Fibroblast of the aortic adventitia (primary cell): ENCODE results near the gene ZBTB7A. TPM values are rescaled to one million over a fixed set of nuclear protein-coding genes. Genes with fewer than 3 reads are reported as not detected.

Source experiments
- DNase-seq: peaks from one replicate; pipeline ENCODE4 v3.0.0-alpha.2; 2010; ENCODE audit warnings: low read depth
- H3K4me3 ChIP-seq: 2 replicates; pipeline ENCODE4 v1.5.1; 2011; ENCODE audit warnings: low read depth, mild to moderate bottlenecking, control low read depth, low read length, moderate library complexity
- total RNA-seq: library from RNA; depleted of rRNA; stranded (reverse); fragments of >200 nt; gene quantifications from 2 replicates; pipeline ENCODE4 v1.2.3, GENCODE V29; 2012; ENCODE audit warnings: low replicate concordance
- TF ChIP-seq, protein P1 (sequence below): IDR thresholded peaks from 2 replicates; pipeline ENCODE4 v1.5.1; 2011; ENCODE audit warnings: mild to moderate bottlenecking, low read length, control low read depth, inconsistent platforms; ENCODE audit not compliant: insufficient read depth

The ZBTB7A gene
- total RNA-seq, result 23.5 and 31.6 TPM in 2 replicates

DNA sequence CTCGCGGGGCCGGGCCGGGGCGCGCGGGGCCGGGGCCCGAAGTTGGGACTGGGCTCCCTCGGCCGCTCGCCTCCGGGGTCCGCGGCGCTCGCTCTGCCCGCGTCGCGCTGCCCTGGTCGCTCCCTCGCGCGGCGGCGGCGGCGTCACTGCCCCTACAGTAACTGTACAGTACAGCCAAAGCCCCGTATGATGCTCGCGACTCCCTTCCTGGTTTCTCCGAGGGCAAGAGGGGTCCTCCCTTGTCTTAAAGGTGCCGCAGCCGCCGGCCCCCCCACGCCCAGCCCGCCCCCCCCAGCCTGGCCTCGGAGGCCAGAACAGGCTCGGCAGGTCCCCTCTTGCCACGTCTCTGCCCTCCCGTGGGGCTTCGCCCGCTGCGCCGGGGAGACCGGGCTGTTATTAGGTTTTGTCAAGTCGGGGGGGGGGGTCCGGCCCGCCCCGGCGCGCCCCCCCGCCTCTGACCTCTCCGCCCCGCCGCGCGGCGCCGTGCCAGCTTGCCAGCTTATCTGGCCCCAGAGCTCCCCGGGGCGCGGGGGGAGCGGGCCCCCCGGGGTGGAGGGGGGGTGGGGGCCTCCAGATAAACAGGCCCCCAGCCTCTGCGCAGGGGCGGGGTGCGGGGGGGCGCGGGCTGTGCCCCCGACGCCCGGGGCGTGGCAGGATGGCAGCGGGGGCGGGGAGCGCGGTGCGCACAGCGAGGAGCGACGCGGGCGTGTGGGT is at the start of gene ZBTB7A:
Gene ZBTB7A, minus strand, starts transcription at position 218 of the 714 bp plus-strand sequence. CDS start 11,667 bp downstream, outside the sequence.
- TF ChIP-seq, protein P1, sequence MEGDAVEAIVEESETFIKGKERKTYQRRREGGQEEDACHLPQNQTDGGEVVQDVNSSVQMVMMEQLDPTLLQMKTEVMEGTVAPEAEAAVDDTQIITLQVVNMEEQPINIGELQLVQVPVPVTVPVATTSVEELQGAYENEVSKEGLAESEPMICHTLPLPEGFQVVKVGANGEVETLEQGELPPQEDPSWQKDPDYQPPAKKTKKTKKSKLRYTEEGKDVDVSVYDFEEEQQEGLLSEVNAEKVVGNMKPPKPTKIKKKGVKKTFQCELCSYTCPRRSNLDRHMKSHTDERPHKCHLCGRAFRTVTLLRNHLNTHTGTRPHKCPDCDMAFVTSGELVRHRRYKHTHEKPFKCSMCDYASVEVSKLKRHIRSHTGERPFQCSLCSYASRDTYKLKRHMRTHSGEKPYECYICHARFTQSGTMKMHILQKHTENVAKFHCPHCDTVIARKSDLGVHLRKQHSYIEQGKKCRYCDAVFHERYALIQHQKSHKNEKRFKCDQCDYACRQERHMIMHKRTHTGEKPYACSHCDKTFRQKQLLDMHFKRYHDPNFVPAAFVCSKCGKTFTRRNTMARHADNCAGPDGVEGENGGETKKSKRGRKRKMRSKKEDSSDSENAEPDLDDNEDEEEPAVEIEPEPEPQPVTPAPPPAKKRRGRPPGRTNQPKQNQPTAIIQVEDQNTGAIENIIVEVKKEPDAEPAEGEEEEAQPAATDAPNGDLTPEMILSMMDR, result no peak
- peak; percentile 70 for DNase-seq
- peak within 1 kb of the TSS; percentile 77 for H3K4me3 ChIP-seq

DNA sequence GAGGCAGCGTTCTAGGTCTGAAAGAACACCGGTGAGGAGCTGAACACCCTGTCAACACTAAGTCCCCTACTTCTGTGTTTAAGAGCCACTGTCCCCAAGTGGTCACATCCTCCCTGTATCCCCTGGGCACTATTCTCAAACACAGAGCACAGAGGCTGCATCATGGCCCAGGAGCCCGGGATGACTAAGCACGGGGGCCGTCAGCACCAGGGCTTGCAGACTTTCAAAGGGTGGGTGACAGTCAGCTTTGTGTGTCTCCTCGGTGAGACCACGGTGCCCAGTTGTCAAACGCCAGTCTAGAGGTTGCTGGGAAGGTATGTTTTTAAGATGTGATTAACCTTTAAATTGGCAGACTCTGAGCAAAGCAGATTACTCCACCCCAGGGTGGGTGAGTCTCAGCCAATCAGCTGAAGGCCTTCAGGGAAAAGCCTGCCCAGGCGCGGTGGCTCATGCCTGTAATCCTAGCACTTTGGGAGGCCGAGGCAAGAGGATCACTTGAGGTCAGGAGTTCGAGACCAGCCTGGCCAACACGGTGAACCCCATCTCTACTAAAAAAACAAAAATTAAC is 49.2 kb upstream of the ZBTB7A start:
- TF ChIP-seq, protein P1, result no peak
- no peak for DNase-seq

DNA sequence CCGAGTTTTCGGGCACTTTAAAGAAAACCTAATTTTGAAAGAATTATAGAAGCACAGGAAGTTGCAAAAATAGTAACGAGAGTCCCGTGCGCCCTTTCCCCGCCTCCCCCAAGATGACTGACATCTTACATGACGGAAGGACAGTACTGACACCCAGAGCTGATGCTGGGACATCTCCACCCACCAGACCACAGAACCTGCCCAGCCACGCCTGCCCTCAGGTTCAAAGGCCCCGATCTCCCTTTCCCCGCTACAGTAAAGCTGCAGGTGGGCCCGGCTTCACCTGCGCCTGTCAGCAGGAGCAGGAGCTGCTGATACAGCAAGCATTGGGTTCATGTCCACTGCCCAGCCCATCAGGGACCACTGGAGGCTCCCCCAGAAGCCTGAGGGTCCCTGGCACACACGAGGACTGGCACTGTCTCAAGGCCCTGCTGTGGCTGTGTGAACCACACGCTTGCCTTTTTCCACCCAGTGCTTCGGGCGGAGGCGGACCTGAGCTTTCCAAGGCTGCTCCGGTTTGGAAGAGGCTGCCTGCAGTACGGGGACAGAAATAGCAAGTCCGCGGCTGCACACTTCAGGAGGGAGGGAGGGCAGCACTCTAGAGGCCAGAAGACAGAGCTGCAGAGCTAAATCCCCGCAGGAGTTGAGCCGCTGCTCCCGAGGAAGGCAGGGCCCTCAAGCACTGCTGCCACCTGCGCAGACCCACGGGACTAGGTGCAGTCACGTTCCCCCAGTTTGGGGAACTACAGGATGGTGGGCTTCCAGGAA is 48.5 kb upstream of the ZBTB7A start:
- no peak overlapping the region for H3K4me3 ChIP-seq
- no peak for DNase-seq
- TF ChIP-seq, protein P1, result no peak

More for the DNA sequence above, 49.2 kb upstream of the ZBTB7A start:
- no peak overlapping the region for H3K4me3 ChIP-seq

DNA sequence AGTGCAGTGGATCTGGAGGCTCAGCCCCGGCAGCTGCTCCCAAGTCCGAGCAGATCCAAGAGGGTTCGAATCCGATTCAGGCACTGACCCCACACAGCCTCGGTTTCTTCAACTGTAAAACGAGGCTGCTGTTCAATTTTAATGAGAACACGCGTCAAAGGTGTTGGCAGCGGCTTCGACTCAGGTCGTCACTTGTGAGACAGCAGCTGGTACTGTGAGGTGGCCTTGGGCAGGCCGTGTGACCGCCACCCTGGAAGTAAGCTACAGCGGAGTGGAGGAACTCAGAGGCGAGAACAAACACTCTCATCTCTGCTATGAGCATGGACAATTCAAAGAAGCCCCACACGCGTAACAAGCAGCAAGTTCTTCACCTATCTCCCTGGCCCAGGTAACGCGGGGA is 47.5 kb upstream of the ZBTB7A start:
- no peak for DNase-seq
- no peak overlapping the region for H3K4me3 ChIP-seq
- TF ChIP-seq, protein P1, result no peak

DNA sequence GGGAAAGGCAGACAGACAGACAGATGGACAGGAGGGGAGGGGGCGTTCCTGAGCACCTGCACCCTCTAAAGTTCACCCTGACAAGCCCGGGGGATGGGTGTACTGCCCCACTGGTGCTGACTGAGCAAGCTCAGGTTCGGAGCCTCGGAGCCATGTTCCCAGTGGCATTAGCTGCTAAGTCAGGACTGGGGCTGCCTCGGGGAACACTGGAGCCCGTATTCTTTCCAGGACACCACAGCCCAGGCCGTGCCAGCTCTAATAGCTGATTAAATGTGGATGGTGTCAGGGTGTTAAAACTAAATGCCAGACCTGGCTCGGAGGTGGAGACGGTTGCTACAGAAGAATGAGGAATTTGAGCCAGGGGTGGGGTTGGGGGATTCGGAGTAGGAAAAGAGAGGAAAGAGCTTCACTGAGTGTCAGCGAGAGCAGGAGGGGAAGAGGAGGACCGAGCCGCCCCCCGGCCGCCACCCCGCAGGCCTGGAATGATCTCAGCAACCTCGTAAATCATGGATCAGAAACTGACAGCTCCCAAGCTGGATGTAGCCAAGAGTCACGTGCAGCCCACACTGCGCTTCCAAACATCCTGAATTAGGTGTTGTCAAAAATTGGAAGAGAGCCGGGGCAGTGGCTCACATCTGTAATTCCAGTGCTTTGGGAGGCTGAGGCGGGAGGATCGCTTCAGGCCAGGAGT is 46.8 kb upstream of the ZBTB7A start:
- H3K4me3 ChIP-seq, result no peak overlapping the region
- TF ChIP-seq, protein P1, result no peak
- no peak for DNase-seq

DNA sequence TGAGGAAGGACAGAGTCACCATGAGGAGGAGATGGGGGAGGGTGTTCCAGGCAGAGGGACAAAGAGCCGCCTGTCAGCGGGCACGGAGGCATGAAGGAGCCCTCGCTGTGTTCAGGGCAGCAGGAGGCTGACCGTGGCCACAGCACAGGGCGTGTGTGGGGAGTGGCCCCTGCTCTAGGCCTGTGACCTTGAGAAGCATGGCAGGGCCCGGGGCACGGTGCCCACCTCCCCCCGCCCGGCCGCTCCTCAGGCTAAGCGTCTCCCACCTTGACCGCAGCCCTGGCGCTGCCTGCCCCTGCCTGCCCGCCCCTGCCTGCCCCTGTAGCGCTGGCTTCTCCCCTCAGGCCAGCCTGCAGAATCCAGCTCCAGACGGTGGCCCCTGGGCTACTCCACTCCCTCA is 45.7 kb upstream of the ZBTB7A start:
- TF ChIP-seq, protein P1, result no peak
- DNase-seq, result no peak
- no peak overlapping the region for H3K4me3 ChIP-seq
